Activated CD8-positive, alpha-beta T cell treated with anti-CD3 and anti-CD28 coated beads, Interleukin-2, amount 10 ng/mL, durations not matched to agents 7 days and 5 days (primary cell): Measurements from ENCODE around the gene ZNF189. TPM values are rescaled to one million over a fixed set of nuclear protein-coding genes. Genes with fewer than 3 reads are reported as not detected.

Experiments used
- ATAC-seq: fragments of 150-1000 bp; cut with Tn5 transposase; one replicate; pipeline ENCODE4 v1.10.0; 2021; ENCODE audit warnings: moderate library complexity
- CTCF ChIA-PET: fragments of 350-600 bp; sonication (Branson Sonifier 250); formaldehyde crosslinking; loops from one replicate; lab custom pipeline; 2021; ENCODE audit warnings: antibody characterized with exemption; lab: Charles Lee
- POLR2A ChIA-PET: fragments of 350-600 bp; sonication (Branson Sonifier 250); formaldehyde crosslinking; loops from one replicate; lab custom pipeline; 2021; ENCODE audit warnings: antibody characterized with exemption; lab: Charles Lee
- DNase-seq: peaks from one replicate; pipeline ENCODE4 v3.0.0-alpha.2; 2020
- H3K27ac Mint-ChIP-seq: one replicate; pipeline ENCODE4 v1.8.0; 2021; ENCODE audit warnings: mild to moderate bottlenecking, mixed read lengths
- H3K27me3 Mint-ChIP-seq: one replicate; pipeline ENCODE4 v1.8.0; 2021; ENCODE audit warnings: low read depth, mixed read lengths
- H3K36me3 Mint-ChIP-seq: one replicate; pipeline ENCODE4 v1.8.0; 2021; ENCODE audit warnings: low read depth, mixed read lengths
- H3K4me1 Mint-ChIP-seq: one replicate; pipeline ENCODE4 v1.8.0; 2021; ENCODE audit warnings: low read depth, mixed read lengths
- H3K4me3 Mint-ChIP-seq: one replicate; pipeline ENCODE4 v1.8.0; 2021; ENCODE audit warnings: mild to moderate bottlenecking, mixed read lengths
- H3K9me3 Mint-ChIP-seq: one replicate; pipeline ENCODE4 v1.8.0; 2022; ENCODE audit warnings: mixed read lengths; ENCODE audit not compliant: insufficient read depth
- total RNA-seq, 2 experiments: library from RNA; stranded (reverse); gene quantifications; one replicate each; pipeline ENCODE4 v1.2.3, GENCODE V29; 2021

The ZNF189 gene
- total RNA-seq, 2 experiments from 2014 or later, result 9.7 to 10.4 TPM

DNA sequence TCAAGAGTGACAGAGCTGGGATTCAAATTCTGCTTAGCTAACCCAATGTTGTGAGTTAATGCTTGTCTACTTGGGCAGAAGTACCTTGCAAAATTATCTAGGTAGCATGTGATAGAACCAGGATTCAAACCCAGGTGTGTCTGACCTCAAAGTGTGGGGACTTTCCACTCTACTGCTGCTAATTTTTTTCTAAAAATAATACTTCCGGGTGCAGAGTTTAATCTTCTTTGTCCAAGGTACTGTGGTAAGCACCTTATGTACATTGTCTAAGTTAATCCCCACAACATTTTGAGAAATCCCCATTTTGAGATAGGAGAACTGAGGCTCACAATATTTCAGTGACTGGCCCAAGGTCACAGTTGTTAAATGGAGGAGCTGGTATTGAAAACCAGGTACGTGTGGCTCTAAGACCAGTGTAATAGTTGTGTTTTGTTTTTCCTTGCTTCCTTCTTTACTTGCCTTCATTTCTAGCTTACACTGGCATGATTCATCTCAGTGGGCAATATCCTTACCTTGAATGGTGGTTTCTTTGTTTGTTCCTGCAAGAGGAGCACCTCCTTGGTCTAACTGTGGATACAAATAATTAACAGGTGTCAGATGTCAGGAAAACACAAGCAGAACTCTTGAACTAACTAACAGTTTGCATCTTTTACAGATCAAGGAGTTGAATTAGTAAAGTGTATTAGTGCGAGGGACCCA lies 29.5 kb downstream of the ZNF189 start:
- no peaks in the 10 kb centered on the region for H3K9me3 Mint-ChIP-seq
- ChIA-PET CTCF (interaction anchor here (1.2 kb wide), 1 partner anchor 21 kb away, joined by 4 read pairs; no protein-coding TSS in a partner anchor), POLR2A (no interaction called here)
- no peak overlapping the region for H3K4me3 Mint-ChIP-seq
- DNase-seq, result no peak
- H3K4me1 Mint-ChIP-seq, result no peaks in the 10 kb centered on the region
- no peaks in the 10 kb centered on the region for H3K27me3 Mint-ChIP-seq
- ATAC-seq, result no peak
- no peaks in the 10 kb centered on the region for H3K36me3 Mint-ChIP-seq
- H3K27ac Mint-ChIP-seq, result no peak overlapping the region

DNA sequence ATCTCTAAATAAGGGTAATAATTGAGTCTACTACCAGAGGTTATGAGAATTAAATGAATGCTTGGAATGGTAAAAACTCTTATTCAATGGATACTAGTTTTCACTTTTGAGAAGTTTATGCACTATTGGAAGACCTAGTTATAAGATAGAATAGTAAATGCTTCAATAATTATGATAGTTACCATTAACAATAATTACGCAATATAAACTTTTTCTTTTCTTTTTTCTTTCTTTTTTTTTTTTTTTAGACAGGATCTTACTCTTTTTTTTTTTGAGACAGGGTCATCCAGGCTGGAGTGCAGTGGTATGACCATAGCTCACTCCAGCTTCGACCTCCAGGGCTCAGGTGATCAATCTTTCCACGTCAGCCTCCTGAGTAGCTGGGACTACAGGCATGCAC lies 30.3 kb downstream of the ZNF189 start:
- H3K27ac Mint-ChIP-seq, result no peak overlapping the region
- no peak overlapping the region for H3K4me3 Mint-ChIP-seq
- ATAC-seq (no peak), DNase-seq (no peak)
- POLR2A ChIA-PET, result no interaction called here
- H3K9me3 Mint-ChIP-seq, result no peaks in the 10 kb centered on the region
- no peaks in the 10 kb centered on the region for H3K36me3 Mint-ChIP-seq
- no peaks in the 10 kb centered on the region for H3K27me3 Mint-ChIP-seq
- H3K4me1 Mint-ChIP-seq, result no peaks in the 10 kb centered on the region
- CTCF ChIA-PET, result no interaction called here

DNA sequence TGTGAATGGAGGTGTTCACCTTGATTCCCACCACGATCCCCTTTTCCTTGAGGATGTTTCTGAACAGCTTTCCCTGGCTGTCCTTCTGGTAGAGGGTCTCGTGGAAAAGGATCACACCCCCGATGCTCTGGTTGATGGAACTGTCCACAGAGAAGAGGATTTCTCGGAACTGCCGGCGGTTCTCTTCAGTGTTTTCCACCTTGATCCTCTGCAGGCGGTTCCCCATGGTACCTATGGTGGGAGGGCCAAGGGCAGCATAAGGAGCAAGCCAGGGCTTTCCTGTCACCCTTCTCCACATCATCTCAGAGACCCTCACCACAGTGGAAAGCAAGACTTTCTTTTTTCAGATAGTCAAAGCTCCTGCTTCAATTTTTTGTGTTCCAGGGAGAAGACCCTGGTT lies 31.1 kb downstream of the ZNF189 start:
- ChIA-PET CTCF (no interaction called here), POLR2A (no interaction called here)
- DNase-seq, result no peak
- H3K27ac Mint-ChIP-seq, result no peak overlapping the region
- no peak overlapping the region for H3K4me3 Mint-ChIP-seq
- no peak for ATAC-seq
- H3K9me3 Mint-ChIP-seq, result no peaks in the 10 kb centered on the region
- no peaks in the 10 kb centered on the region for H3K27me3 Mint-ChIP-seq
- no peaks in the 10 kb centered on the region for H3K36me3 Mint-ChIP-seq
- no peaks in the 10 kb centered on the region for H3K4me1 Mint-ChIP-seq

DNA sequence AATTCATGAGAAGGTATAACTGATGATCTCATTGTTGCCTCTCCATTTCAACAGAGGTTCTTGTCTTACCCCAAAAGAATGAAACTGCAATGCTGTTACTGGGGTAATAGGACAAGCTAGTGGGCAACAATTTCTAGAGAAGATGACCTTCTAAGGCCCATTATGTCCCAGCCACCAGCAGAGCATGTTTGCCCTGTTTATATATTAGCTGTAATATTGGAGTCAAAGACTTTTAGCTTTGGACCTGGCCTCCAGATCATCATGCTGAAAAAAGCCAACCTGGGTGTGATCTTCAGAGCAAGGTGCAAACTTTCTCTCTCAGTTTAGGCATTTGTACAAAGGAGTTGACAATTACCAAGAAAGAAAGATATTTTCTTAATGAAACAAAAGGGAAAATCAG lies 33.5 kb downstream of the ZNF189 start:
- H3K4me1 Mint-ChIP-seq, result no peaks in the 10 kb centered on the region
- H3K27ac Mint-ChIP-seq, result no peak overlapping the region
- DNase-seq, result no peak
- H3K27me3 Mint-ChIP-seq, result peaks cover 5% of the 10 kb centered on the region
- CTCF ChIA-PET, result no interaction called here
- ATAC-seq, result no peak
- POLR2A ChIA-PET, result no interaction called here
- H3K9me3 Mint-ChIP-seq, result no peaks in the 10 kb centered on the region
- no peak overlapping the region for H3K4me3 Mint-ChIP-seq
- H3K36me3 Mint-ChIP-seq, result no peaks in the 10 kb centered on the region

DNA sequence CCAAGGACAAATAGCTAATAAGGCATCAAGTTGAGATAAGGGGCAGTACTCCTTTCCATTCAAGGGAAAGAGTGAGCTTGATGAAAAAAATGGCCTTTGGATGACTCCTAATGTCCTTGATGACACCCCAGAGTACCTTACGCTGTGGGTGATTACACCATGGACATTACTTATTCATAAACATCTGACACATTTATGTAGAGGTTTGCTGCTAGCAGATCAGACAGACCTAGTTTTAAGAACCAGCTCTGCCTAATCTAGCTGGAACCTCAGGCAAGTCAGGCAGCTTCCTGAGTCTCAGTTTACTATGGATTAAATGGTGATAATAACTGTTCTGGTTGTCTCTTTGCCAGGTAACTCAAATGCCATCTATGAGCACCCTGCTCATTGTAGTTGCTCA lies 34.1 kb downstream of the ZNF189 start:
- Mint-ChIP-seq H3K36me3 (no peaks in the 10 kb centered on the region), H3K27me3 (peaks cover 7% of the 10 kb centered on the region), H3K4me1 (no peaks in the 10 kb centered on the region)

DNA sequence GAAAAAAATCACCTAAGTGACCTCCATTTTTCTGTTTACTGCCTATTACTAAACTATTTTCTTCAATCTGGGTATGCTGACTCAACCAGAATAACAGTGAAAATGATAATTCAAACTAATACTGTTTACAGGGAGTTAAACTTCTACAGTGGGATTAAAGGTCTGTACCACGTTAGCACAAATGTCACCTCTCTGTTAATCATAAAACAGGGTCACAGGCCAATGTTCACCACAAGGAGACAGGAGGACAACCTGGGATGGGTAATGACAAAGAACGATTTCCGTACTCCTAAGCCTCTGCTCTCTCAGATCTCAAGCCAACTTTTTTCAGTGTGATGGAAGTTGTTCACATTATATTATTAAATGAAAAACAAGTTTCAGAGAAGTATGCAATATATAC lies 34.6 kb downstream of the ZNF189 start:
- DNase-seq, result no peak
- Mint-ChIP-seq H3K4me3 (no peak overlapping the region), H3K27ac (no peak overlapping the region), H3K27me3 (peaks cover 7% of the 10 kb centered on the region), H3K9me3 (no peaks in the 10 kb centered on the region), H3K4me1 (no peaks in the 10 kb centered on the region), H3K36me3 (no peaks in the 10 kb centered on the region)
- no peak for ATAC-seq
- ChIA-PET POLR2A (no interaction called here), CTCF (no interaction called here)

More for the DNA sequence above, 34.1 kb downstream of the ZNF189 start:
- no peak overlapping the region for H3K4me3 Mint-ChIP-seq
- ChIA-PET CTCF (no interaction called here), POLR2A (no interaction called here)
- no peaks in the 10 kb centered on the region for H3K9me3 Mint-ChIP-seq
- ATAC-seq, result no peak
- no peak overlapping the region for H3K27ac Mint-ChIP-seq
- DNase-seq, result no peak

DNA sequence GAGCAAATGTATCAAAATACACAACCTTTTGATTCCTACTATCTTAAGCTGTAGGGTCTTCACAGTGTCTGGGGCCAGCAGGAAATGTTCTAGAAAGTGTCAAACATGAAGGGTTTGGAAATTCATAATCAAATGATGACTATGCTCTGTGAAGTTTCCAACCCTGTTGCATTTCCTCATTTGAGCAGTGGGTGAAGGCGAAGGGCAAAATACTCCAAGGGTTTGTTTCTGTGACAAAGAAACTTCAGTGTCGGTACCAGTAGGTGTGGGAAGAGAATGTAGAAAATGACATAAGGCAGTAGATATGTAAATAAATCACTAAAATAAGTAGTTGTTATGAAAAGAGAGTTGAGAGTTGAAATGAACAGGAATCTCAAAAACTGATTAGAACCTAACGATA lies 36.3 kb downstream of the ZNF189 start:
- H3K4me3 Mint-ChIP-seq, result no peak overlapping the region
- no peak overlapping the region for H3K27ac Mint-ChIP-seq
- H3K9me3 Mint-ChIP-seq, result no peaks in the 10 kb centered on the region
- POLR2A ChIA-PET, result no interaction called here
- no peaks in the 10 kb centered on the region for H3K4me1 Mint-ChIP-seq
- CTCF ChIA-PET, result no interaction called here
- ATAC-seq (no peak), DNase-seq (no peak)
- H3K36me3 Mint-ChIP-seq, result no peaks in the 10 kb centered on the region
- H3K27me3 Mint-ChIP-seq, result peaks cover 7% of the 10 kb centered on the region

DNA sequence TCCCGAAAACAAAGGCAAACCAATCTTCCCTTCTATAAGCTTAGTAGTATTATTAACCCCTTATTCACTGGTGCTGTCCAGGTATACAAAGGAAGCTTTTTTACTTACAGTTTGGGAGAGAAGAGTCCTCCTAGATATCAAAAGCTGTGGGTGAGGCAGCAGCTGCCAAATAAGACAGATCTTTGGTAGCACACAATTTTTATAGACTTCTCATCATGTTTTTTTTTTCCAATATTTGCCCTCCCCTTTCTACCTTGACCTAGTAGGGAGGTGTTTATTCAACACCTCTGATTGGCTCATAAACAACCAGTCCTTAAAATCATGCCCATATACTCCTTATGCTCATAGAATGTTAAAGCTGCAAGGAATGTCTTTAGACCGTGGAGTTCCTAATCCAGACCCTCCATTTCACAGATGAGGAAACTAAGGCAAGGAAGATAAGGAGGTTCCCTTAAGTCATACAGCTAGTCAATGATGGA lies 37.0 kb downstream of the ZNF189 start, which contains the start of gene ALDOB:
Gene ALDOB, minus strand, starts transcription at position 174 of the 479 bp plus-strand sequence. CDS start 4,887 bp downstream, outside the sequence.
- Mint-ChIP-seq H3K4me1 (no peaks in the 10 kb centered on the region), H3K4me3 (no peak within 1 kb of the TSS), H3K27me3 (peaks cover 7% of the 10 kb centered on the region), H3K27ac (no peak within 1 kb of the TSS), H3K9me3 (no peaks in the 10 kb centered on the region), H3K36me3 (no peaks in the 10 kb centered on the region)
- no peak for ATAC-seq
- ChIA-PET POLR2A (no interaction called here), CTCF (no interaction called here)
- DNase-seq, result no peak

DNA sequence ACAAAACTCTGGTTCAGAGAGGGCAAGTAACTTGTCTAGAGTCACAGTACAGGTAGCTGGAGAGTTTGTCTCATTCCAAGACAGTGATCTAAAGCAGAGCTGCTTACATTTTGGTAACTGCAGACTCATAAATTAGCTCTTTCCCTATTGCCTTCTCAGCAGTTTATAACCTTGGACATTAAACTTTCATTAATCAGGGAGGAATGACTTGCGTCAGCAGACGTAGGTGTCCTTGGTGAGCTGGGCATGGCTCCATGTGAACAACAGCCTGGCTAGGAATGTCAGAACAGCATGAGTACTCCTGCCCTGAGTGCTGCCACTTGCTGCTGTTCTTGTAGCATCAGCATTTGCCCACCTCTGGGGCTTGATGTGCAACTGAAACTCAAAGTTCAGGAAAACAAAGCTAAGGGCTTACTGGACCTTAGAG lies 39.2 kb downstream of the ZNF189 start:
- Mint-ChIP-seq H3K4me3 (no peak overlapping the region), H3K27ac (no peak overlapping the region), H3K9me3 (no peaks in the 10 kb centered on the region), H3K27me3 (peaks cover 7% of the 10 kb centered on the region), H3K36me3 (no peaks in the 10 kb centered on the region), H3K4me1 (no peaks in the 10 kb centered on the region)
- ChIA-PET CTCF (interaction anchor here (1.6 kb wide), 1 partner anchor 11 kb away, joined by 4 read pairs; no protein-coding TSS in a partner anchor), POLR2A (no interaction called here)
- no peak for DNase-seq
- ATAC-seq, result no peak

DNA sequence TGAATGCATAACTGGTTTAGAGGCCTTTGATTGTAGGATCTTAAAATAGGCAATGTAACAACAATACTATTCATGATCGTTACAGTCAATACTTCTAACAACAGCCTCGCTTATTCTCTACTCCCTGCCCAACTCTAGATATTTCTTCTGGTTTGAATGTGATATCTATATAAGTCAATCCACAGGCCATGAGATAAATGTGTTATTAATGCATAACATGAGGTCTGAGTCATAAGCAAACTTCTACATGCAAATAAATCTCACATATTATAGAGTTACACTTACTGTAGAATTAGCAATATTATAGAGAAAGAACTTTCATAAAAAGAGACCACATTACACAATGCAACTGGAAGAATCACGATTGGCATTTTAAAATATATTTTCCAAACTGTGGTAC lies 39.9 kb downstream of the ZNF189 start:
- no peaks in the 10 kb centered on the region for H3K9me3 Mint-ChIP-seq
- peaks cover 7% of the 10 kb centered on the region for H3K27me3 Mint-ChIP-seq
- ATAC-seq (no peak), DNase-seq (no peak)
- POLR2A ChIA-PET, result no interaction called here
- H3K4me3 Mint-ChIP-seq, result no peak overlapping the region
- no peak overlapping the region for H3K27ac Mint-ChIP-seq
- CTCF ChIA-PET, result interaction anchor here (1.6 kb wide), 1 partner anchor 11 kb away, joined by 4 read pairs; no protein-coding TSS in a partner anchor
- H3K4me1 Mint-ChIP-seq, result no peaks in the 10 kb centered on the region
- no peaks in the 10 kb centered on the region for H3K36me3 Mint-ChIP-seq

DNA sequence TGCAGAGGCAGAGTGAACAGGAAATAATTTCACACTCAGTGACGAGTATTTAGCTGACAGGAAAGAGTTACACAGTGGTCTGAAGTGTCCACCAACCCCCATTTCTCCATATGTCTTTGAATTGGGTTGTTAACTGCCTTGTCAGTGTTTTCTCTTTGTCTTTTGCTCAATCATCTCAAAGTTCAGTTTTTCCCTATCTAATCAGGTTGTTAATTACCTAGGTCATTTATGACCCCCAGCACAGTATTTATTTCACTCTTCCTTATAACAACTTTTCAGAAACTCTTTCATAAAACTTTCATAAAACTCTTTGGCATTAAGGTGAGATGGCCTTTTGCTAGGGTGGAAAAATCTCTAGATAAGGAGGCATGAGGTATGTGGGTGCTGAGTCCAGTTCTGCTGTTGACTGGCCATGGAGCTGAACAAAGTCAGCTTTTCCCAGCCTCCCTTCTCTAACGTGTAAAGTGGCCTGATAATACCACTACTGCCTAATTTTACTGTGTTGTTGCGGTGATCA lies 42.1 kb downstream of the ZNF189 start:
- no peaks in the 10 kb centered on the region for H3K9me3 Mint-ChIP-seq
- H3K36me3 Mint-ChIP-seq, result no peaks in the 10 kb centered on the region
- no peak for ATAC-seq
- no peak overlapping the region for H3K27ac Mint-ChIP-seq
- POLR2A ChIA-PET, result no interaction called here
- H3K4me3 Mint-ChIP-seq, result no peak overlapping the region
- CTCF ChIA-PET, result interaction anchor here (1.0 kb wide), 1 partner anchor 127 kb away, joined by 3 read pairs; no protein-coding TSS in a partner anchor
- H3K27me3 Mint-ChIP-seq, result peaks cover 12% of the 10 kb centered on the region
- no peak for DNase-seq
- no peaks in the 10 kb centered on the region for H3K4me1 Mint-ChIP-seq

DNA sequence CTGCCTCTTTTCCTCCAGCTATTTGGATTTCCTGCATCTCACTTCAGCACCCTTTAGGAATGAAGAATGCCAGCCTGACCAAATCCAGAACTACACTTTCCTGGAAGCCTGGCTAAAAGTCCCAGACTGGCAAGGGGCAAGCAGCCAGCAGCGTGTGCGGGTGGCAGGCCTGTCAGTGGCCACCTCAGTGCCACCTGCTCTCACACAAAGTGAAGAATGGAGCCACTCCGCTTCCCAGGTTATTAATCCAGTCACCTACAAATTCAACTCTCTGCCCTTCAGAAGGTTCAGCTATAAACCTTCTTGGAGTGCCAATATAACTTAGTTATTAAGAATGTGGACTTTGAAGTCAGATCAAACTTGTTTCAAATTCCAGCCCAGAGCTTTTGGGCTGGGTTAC lies 43.7 kb downstream of the ZNF189 start:
- ATAC-seq (no peak), DNase-seq (no peak)
- H3K4me3 Mint-ChIP-seq, result no peak overlapping the region
- ChIA-PET POLR2A (no interaction called here), CTCF (no interaction called here)
- no peaks in the 10 kb centered on the region for H3K36me3 Mint-ChIP-seq
- peaks cover 17% of the 10 kb centered on the region for H3K27me3 Mint-ChIP-seq
- H3K27ac Mint-ChIP-seq, result no peak overlapping the region
- no peaks in the 10 kb centered on the region for H3K4me1 Mint-ChIP-seq
- no peaks in the 10 kb centered on the region for H3K9me3 Mint-ChIP-seq
